Activated CD4-positive, alpha-beta T cell treated with anti-CD3 and anti-CD28 coated beads, Interleukin-2, amount 10 ng/mL, durations not matched to agents 24 days and 14 days (primary cell): ENCODE data around the gene KIR3DL2. TPM values are rescaled to one million over a fixed set of nuclear protein-coding genes. Genes with fewer than 3 reads are reported as not detected.
"Not testable (repeated sequence)": the region's sequence is repeated elsewhere in the genome, so short reads cannot be mapped to it uniquely, and the experiment has no call there.

Experiments used
- DNase-seq: peaks from one replicate; pipeline ENCODE4 v3.0.0; 2022
- H3K27ac Mint-ChIP-seq: one replicate; pipeline ENCODE4 v1.8.0; 2022; ENCODE audit warnings: mild to moderate bottlenecking, mixed read lengths
- H3K27me3 Mint-ChIP-seq: one replicate; pipeline ENCODE4 v1.8.0; 2022; ENCODE audit warnings: mixed read lengths
- H3K36me3 Mint-ChIP-seq: one replicate; pipeline ENCODE4 v1.8.0; 2022; ENCODE audit warnings: low read depth, mild to moderate bottlenecking, mixed read lengths
- H3K4me1 Mint-ChIP-seq: one replicate; pipeline ENCODE4 v1.8.0; 2021; ENCODE audit warnings: mixed read lengths
- H3K4me3 Mint-ChIP-seq: one replicate; pipeline ENCODE4 v1.8.0; 2022; ENCODE audit warnings: mild to moderate bottlenecking, moderate library complexity, mixed read lengths
- H3K9me3 Mint-ChIP-seq: one replicate; pipeline ENCODE4 v1.8.0; 2021; ENCODE audit warnings: mixed read lengths
- intact Hi-C: fragments of 100-400 bp; cut with micrococcal nuclease; formaldehyde crosslinking; loops from one replicate; pipeline ENCODE4 v1.15.1; 2023
- total RNA-seq: library from RNA; stranded (reverse); gene quantifications from 2 replicates; pipeline ENCODE4 v1.2.3, GENCODE V29; 2022

The KIR3DL2 gene
- total RNA-seq, 1 donor from 2014 or later: 0.47 TPM

DNA sequence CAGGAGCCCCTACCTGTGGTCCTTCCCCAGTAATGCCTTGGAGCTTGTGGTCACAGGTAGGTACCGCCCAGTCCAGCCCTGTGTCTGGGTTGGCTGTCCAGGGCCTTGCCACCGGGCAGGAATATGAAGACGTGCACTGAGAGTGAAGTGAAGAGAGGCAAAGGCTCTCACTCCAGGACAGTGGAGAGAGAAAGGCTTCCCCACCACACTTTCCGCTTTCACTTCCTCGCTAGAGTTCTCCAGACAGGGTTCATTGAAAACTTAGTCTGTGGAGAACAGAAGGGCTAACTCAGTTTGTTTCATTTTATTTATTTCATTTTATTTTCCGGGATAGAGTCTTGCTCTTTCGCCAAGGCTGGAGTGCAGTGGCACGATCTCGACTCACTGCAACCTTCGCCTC, 38.0 kb downstream of the KIR3DL2 start:
- no peaks in the 10 kb centered on the region for H3K9me3 Mint-ChIP-seq
- no peak overlapping the region for H3K4me3 Mint-ChIP-seq
- no peaks in the 10 kb centered on the region for H3K36me3 Mint-ChIP-seq
- H3K27me3 Mint-ChIP-seq: no peaks in the 10 kb centered on the region
- no peak for DNase-seq
- no peaks in the 10 kb centered on the region for H3K4me1 Mint-ChIP-seq
- intact Hi-C loops: loop anchor here (10.0 kb wide), 1 partner anchor 247 kb away; no protein-coding TSS in a partner anchor
- no peak overlapping the region for H3K27ac Mint-ChIP-seq

GRCh38 chr19:54889566-54889965, 39.3 kb downstream of the KIR3DL2 start:
- Mint-ChIP-seq H3K9me3 (no peaks in the 10 kb centered on the region), H3K27ac (no peak overlapping the region), H3K27me3 (no peaks in the 10 kb centered on the region), H3K36me3 (no peaks in the 10 kb centered on the region), H3K4me3 (no peak overlapping the region), H3K4me1 (no peaks in the 10 kb centered on the region)
- intact Hi-C loops: loop anchor here (10.0 kb wide), 1 partner anchor 245 kb away; no protein-coding TSS in a partner anchor
- DNase-seq: no peak

DNA sequence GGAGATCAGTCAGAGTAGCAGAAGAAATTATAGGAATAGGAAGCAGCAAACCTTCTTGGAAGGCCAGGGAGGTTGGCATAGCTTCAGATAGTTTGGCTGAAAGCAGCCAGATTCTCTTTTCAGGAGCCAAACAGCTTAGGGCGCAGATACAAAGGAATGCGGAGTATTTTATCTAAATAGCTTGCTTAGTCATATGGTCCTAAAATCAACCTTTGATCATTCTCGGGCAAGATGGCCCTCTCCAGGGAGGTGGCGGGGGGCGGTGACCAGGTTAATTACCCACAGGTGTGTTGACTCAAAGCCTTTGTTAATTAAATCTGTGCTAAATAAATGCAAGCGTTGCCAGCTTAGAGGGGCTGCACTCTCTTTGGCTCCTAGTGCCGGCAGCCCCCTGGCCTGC, 43.2 kb downstream of the KIR3DL2 start:
- no peak overlapping the region for H3K4me3 Mint-ChIP-seq
- H3K27ac Mint-ChIP-seq: no peak overlapping the region
- no peaks in the 10 kb centered on the region for H3K9me3 Mint-ChIP-seq
- DNase-seq: no peak
- no peaks in the 10 kb centered on the region for H3K4me1 Mint-ChIP-seq
- H3K36me3 Mint-ChIP-seq: no peaks in the 10 kb centered on the region
- peaks cover 2% of the 10 kb centered on the region for H3K27me3 Mint-ChIP-seq
- intact Hi-C loops: no loop called here

DNA sequence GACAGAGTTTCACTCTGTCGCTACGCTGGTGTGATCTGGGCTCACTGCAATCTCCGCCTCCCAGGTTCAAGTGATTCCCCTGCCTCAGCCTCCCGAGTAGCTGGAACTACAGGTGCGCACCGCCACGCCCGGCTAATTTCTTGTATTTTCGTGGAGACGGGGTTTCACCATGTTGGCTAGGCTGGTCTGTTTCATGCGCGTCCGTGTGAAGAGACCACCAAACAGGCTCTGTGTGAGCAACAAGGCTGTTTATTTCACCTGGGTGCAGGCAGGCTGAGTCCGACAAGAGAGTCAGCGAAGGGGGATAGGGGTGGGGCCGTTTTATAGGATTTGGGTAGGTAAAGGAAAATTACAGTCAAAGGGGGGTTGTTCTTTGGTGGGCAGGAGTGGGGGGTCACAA, 43.9 kb downstream of the KIR3DL2 start:
- H3K36me3 Mint-ChIP-seq, DNase-seq, H3K27ac Mint-ChIP-seq, H3K4me3 Mint-ChIP-seq, intact Hi-C loops, H3K27me3 Mint-ChIP-seq, H3K9me3 Mint-ChIP-seq, H3K4me1 Mint-ChIP-seq: not testable (repeated sequence)

- no peaks in the 10 kb centered on the region for H3K36me3 Mint-ChIP-seq
- H3K9me3 Mint-ChIP-seq: no peaks in the 10 kb centered on the region
- no peak for DNase-seq
- H3K27me3 Mint-ChIP-seq: peaks cover 6% of the 10 kb centered on the region
- intact Hi-C loops: no loop called here
- no peak overlapping the region for H3K27ac Mint-ChIP-seq
- no peak overlapping the region for H3K4me3 Mint-ChIP-seq
- H3K4me1 Mint-ChIP-seq: no peaks in the 10 kb centered on the region
Measured at GRCh38 chr19:54896036-54896435, 45.8 kb downstream of the KIR3DL2 start.

GRCh38 chr19:54898685-54899084, 48.4 kb downstream of the KIR3DL2 start:
- H3K27me3 Mint-ChIP-seq, intact Hi-C loops, H3K27ac Mint-ChIP-seq, H3K4me3 Mint-ChIP-seq, DNase-seq, H3K36me3 Mint-ChIP-seq, H3K9me3 Mint-ChIP-seq, H3K4me1 Mint-ChIP-seq: not testable (repeated sequence)

DNA sequence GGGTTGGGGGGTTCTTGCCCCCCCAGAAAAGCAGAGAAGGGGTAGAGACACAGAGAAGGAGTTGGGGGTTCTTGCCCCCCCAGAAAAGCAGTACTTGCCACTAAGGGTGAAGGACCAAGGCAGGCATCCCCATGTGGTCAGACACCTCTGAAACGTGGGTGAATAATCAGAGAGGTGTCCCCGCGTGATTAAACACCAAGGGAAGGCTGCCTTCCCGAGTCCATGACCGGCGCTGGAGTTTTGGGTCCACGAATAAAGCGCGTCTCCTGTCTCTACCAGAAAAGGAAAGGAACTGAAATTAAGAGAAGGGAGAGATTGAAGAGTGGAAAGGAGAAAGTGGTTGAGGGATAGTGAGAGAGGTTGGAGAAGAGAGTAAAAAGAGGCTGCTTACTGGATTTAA, 49.4 kb downstream of the KIR3DL2 start:
- H3K4me3 Mint-ChIP-seq, H3K4me1 Mint-ChIP-seq, H3K27me3 Mint-ChIP-seq, H3K36me3 Mint-ChIP-seq, H3K9me3 Mint-ChIP-seq, DNase-seq, H3K27ac Mint-ChIP-seq, intact Hi-C loops: not testable (repeated sequence)

- DNase-seq, H3K4me3 Mint-ChIP-seq, H3K27ac Mint-ChIP-seq, H3K4me1 Mint-ChIP-seq, H3K36me3 Mint-ChIP-seq, H3K9me3 Mint-ChIP-seq, H3K27me3 Mint-ChIP-seq, intact Hi-C loops: not testable (repeated sequence)
Measured at GRCh38 chr19:54901153-54901552, 50.9 kb downstream of the KIR3DL2 start.

DNA sequence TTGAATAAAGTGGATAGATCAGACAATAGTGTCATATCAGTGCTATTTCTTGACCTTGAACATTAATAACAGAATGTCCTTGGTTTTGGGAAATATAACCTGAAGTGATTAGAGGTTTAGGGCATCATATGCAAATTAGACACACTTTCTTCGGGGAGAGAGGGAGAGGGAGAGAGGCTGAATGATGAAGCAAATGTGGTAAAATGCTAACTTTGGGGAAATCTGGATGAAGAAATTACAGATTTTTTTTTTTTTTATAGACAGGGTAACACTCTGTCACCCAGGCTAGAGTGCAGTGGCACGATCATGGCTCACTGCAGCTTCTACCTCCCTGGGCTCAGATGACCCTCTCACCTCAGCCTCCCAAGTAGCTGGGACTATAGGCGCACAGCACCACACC, 51.8 kb downstream of the KIR3DL2 start:
- no peak for DNase-seq
- intact Hi-C loops: no loop called here
- Mint-ChIP-seq H3K27me3 (peaks cover 6% of the 10 kb centered on the region), H3K9me3 (no peaks in the 10 kb centered on the region), H3K36me3 (no peaks in the 10 kb centered on the region), H3K4me3 (no peak overlapping the region), H3K27ac (no peak overlapping the region), H3K4me1 (no peaks in the 10 kb centered on the region)

- intact Hi-C loops: no loop called here
- Mint-ChIP-seq H3K9me3 (no peaks in the 10 kb centered on the region), H3K4me3 (no peak overlapping the region), H3K36me3 (no peaks in the 10 kb centered on the region), H3K4me1 (no peaks in the 10 kb centered on the region), H3K27me3 (peaks cover 6% of the 10 kb centered on the region), H3K27ac (no peak overlapping the region)
- DNase-seq: no peak
Measured at GRCh38 chr19:54903303-54903702, 53.1 kb downstream of the KIR3DL2 start.

- not testable (repeated sequence) for DNase-seq, H3K27ac Mint-ChIP-seq, H3K4me1 Mint-ChIP-seq
Measured at GRCh38 chr19:54904261-54904660, 54.0 kb downstream of the KIR3DL2 start.

DNA sequence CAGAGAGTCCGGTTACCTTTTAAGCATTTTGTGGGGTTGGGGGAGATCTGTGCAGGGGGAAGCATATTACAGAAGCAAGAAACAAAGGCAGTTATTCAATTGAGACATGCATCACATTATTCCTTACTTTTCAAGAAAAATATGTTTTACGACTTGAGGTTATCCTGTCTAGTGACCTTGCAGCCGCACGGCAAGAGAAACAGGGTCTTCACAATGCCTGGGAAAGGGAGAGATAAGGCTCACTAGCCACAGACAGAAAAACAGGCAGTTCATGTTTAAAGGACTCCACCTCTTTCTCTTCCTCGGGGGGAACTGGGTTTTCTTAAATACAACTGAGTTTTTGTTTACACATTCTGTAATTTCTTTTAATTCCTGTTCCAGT, 55.2 kb downstream of the KIR3DL2 start:
- Mint-ChIP-seq H3K27ac (no peak overlapping the region), H3K4me3 (no peak overlapping the region), H3K27me3 (peaks cover 2% of the 10 kb centered on the region), H3K36me3 (no peaks in the 10 kb centered on the region), H3K9me3 (no peaks in the 10 kb centered on the region), H3K4me1 (no peaks in the 10 kb centered on the region)
- no peak for DNase-seq
- intact Hi-C loops: no loop called here

More at GRCh38 chr19:54904261-54904660, 54.0 kb downstream of the KIR3DL2 start:
- H3K9me3 Mint-ChIP-seq, H3K27me3 Mint-ChIP-seq, H3K4me3 Mint-ChIP-seq, intact Hi-C loops, H3K36me3 Mint-ChIP-seq: not testable (repeated sequence)

DNA sequence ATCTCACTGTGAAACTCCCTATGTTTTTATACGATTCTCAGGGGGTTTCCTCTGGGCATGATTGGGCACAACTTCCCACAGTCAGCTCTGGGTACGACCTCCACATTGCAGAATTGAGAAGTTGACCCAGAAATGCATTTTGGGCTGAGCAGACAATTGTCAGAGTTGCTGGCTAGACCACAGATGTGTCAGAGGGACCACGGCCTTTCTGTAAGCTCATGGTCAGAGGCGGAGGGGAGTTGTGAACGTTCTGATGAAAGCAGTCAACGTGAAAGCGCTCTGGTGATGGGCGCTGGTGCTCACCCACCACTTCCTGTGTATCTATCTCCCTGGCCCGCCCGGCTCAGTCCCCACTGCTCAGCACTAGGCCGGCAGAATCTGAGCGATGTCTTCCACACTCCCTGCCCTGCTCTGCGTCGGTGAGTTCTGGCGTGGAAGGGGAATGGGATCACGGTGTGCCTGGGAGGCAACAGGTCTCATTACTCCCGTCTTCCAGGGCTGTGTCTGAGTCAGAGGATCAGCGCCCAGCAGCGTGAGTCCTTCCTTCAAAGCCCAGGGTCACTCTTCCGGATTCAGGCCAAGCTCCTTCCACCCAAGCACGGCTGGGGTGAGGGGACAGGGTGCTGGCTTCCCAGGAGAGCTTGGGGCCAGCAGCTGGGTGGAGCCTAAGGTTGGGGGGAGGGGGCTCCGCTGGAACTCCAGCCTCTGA, 55.7 kb downstream of the KIR3DL2 start, which contains the start of gene NCR1:
Gene NCR1 (plus strand): TSS at position 346 of the 709 bp plus-strand sequence. CDS start 40 bp downstream, at position 386.
- intact Hi-C loops: no loop called here
- H3K27ac Mint-ChIP-seq: no peak within 1 kb of the TSS
- H3K4me1 Mint-ChIP-seq: no peaks in the 10 kb centered on the region
- no peaks in the 10 kb centered on the region for H3K36me3 Mint-ChIP-seq
- H3K27me3 Mint-ChIP-seq: peaks cover 2% of the 10 kb centered on the region
- DNase-seq: no peak
- H3K9me3 Mint-ChIP-seq: no peaks in the 10 kb centered on the region
- no peak within 1 kb of the TSS for H3K4me3 Mint-ChIP-seq

GRCh38 chr19:54906819-54907218, 56.6 kb downstream of the KIR3DL2 start:
- Mint-ChIP-seq H3K36me3 (no peaks in the 10 kb centered on the region), H3K27ac (no peak overlapping the region), H3K4me3 (no peak overlapping the region), H3K4me1 (no peaks in the 10 kb centered on the region), H3K9me3 (no peaks in the 10 kb centered on the region), H3K27me3 (peaks cover 2% of the 10 kb centered on the region)
- no peak for DNase-seq
- intact Hi-C loops: no loop called here

- H3K9me3 Mint-ChIP-seq, DNase-seq, intact Hi-C loops, H3K36me3 Mint-ChIP-seq, H3K27ac Mint-ChIP-seq, H3K4me3 Mint-ChIP-seq, H3K4me1 Mint-ChIP-seq, H3K27me3 Mint-ChIP-seq: not testable (repeated sequence)
Measured at GRCh38 chr19:54907899-54908298, 57.7 kb downstream of the KIR3DL2 start.
